Fibroblast of lung (primary cell): Measurements from ENCODE around the gene ST6GAL1. TPM values are rescaled to one million over a fixed set of nuclear protein-coding genes. Genes with fewer than 3 reads are reported as not detected.

Source experiments
- DNase-seq, 2 donors: peaks; one replicate each; pipeline versions ENCODE4 v3.0.0 to v3.0.0-alpha.2; 2010; ENCODE audit warnings: low read depth in 2 of 2
- H2AFZ ChIP-seq: 2 replicates; pipeline ENCODE4 v1.5.1; 2012; ENCODE audit warnings: low read length, control low read depth, inconsistent platforms
- H3K27ac ChIP-seq: 2 replicates; pipeline ENCODE4 v1.5.1; 2011; ENCODE audit warnings: low read length, control low read depth; ENCODE audit not compliant: insufficient read depth
- H3K27me3 ChIP-seq: 2 replicates; pipeline ENCODE4 v1.5.1; 2011; ENCODE audit warnings: mild to moderate bottlenecking, low read length; ENCODE audit not compliant: control insufficient read depth, insufficient read depth
- H3K36me3 ChIP-seq: 2 replicates; pipeline ENCODE4 v1.5.1; 2011; ENCODE audit warnings: low read length; ENCODE audit not compliant: control insufficient read depth, insufficient read depth
- H3K4me1 ChIP-seq: 2 replicates; pipeline ENCODE4 v1.5.1; 2011; ENCODE audit warnings: low read length; ENCODE audit not compliant: control insufficient read depth, insufficient read depth; ENCODE audit errors: extremely low read depth
- H3K4me2 ChIP-seq: 2 replicates; pipeline ENCODE4 v1.5.1; 2011; ENCODE audit warnings: low read length, control low read depth; ENCODE audit not compliant: insufficient read depth; ENCODE audit errors: extremely low read depth
- H3K4me3 ChIP-seq, 4 experiments: fragments of 200-600 bp in 1 of 4; sonication (generic) in 1 of 4; replicated peaks in 1 of 4; 2 replicates each; pipeline ENCODE4 v1.5.1; 2011 to 2016; ENCODE audit warnings: low read length in 4 of 4, low read depth in 3 of 4, mild to moderate bottlenecking in 3 of 4, control low read depth in 2 of 4, inconsistent platforms in 1 of 4, mixed read lengths in 1 of 4; ENCODE audit not compliant: insufficient read depth in 1 of 4; ENCODE audit errors: control extremely low read depth in 1 of 4
- H3K79me2 ChIP-seq: 2 replicates; pipeline ENCODE4 v1.5.1; 2012; ENCODE audit warnings: mild to moderate bottlenecking, low read length, inconsistent platforms; ENCODE audit not compliant: control insufficient read depth, insufficient read depth
- H3K9ac ChIP-seq: 2 replicates; pipeline ENCODE4 v1.5.1; 2011; ENCODE audit warnings: mild to moderate bottlenecking, low read length, control low read depth; ENCODE audit not compliant: insufficient read depth
- H3K9me3 ChIP-seq: 2 replicates; pipeline ENCODE4 v1.5.1; 2012; ENCODE audit warnings: low read depth, low read length; ENCODE audit not compliant: control insufficient read depth, insufficient read depth
- H4K20me1 ChIP-seq: 2 replicates; pipeline ENCODE4 v1.5.1; 2011; ENCODE audit warnings: low read length; ENCODE audit not compliant: control insufficient read depth, insufficient read depth; ENCODE audit errors: extremely low read depth
- EZH2 ChIP-seq: IDR thresholded peaks from 2 replicates; pipeline ENCODE4 v1.5.1; 2012; ENCODE audit warnings: low read length, control low read depth, mild to moderate bottlenecking; ENCODE audit errors: missing control alignments
- polyA plus RNA-seq, 2 donors: library from polyadenylated mRNA; depleted of rRNA in 1 of 2; stranded (reverse) in 1 of 2; unstranded in 1 of 2; fragments of >200 nt; gene quantifications; 2 replicates each; pipeline ENCODE4 v1.2.1, GENCODE V29; 2011 to 2012; ENCODE audit warnings: missing spikeins in 1 of 2
- total RNA-seq: library from RNA; depleted of rRNA; stranded (reverse); fragments of >200 nt; gene quantifications from 2 replicates; pipeline ENCODE4 v1.2.1, GENCODE V29; 2014
- TF ChIP-seq, protein P1 (sequence below), 2 donors: IDR thresholded peaks in 1 of 2; conservative IDR thresholded peaks in 1 of 2; 1 replicate in 1 of 2; 2 replicates in 1 of 2; pipeline ENCODE4 v1.5.1; 2011 to 2012; ENCODE audit warnings: low read length in 2 of 2, control low read depth in 1 of 2, inconsistent platforms in 1 of 2, low read depth in 1 of 2, mild to moderate bottlenecking in 1 of 2

Gene ST6GAL1
- total and polyA plus RNA-seq, 2 donors (not counting 1 experiment from before 2014, with no cell fraction given), result 0.83 to 1.00 TPM

DNA sequence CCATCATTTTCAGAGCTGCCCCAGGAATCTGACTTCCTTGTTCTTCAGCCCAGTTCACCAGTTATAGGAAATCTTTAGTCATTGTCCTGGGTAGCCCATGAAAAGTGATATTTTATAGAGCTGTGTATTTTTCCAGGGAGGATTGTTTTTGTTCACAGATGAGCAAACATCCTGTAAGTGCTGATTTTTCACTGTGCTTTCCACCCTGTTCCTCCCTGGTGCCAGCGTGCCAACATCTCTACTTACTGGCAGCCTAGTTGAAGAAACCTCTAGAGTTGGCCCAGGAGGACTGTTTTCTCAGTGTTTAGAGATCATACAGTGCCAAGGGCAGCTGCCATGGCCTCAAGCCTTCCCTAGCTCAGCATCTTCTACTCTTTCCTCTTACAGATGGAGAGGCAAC lies 41.3 kb downstream of the ST6GAL1 start:
- no peaks in the 10 kb centered on the region for H3K4me1 ChIP-seq
- no peaks in the 10 kb centered on the region for H3K79me2 ChIP-seq
- no peaks in the 10 kb centered on the region for H3K27me3 ChIP-seq
- no peak overlapping the region for H3K27ac ChIP-seq
- no peak for DNase-seq
- no peak overlapping the region for H3K9ac ChIP-seq
- H3K36me3 ChIP-seq, result no peaks in the 10 kb centered on the region
- no peak overlapping the region for H3K4me3 ChIP-seq
- no peak overlapping the region for H3K4me2 ChIP-seq
- H4K20me1 ChIP-seq, result no peaks in the 10 kb centered on the region
- no peak overlapping the region for H2AFZ ChIP-seq
- TF ChIP-seq, protein P1, sequence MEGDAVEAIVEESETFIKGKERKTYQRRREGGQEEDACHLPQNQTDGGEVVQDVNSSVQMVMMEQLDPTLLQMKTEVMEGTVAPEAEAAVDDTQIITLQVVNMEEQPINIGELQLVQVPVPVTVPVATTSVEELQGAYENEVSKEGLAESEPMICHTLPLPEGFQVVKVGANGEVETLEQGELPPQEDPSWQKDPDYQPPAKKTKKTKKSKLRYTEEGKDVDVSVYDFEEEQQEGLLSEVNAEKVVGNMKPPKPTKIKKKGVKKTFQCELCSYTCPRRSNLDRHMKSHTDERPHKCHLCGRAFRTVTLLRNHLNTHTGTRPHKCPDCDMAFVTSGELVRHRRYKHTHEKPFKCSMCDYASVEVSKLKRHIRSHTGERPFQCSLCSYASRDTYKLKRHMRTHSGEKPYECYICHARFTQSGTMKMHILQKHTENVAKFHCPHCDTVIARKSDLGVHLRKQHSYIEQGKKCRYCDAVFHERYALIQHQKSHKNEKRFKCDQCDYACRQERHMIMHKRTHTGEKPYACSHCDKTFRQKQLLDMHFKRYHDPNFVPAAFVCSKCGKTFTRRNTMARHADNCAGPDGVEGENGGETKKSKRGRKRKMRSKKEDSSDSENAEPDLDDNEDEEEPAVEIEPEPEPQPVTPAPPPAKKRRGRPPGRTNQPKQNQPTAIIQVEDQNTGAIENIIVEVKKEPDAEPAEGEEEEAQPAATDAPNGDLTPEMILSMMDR (conservative IDR thresholded peaks at IDR 0.05 in 1 of 2, IDR thresholded peaks at IDR 0.05 in 1 of 2; ENCODE audit: low read depth in 1 of 2, low read length in 2 of 2), result no peak
- TF ChIP-seq EZH2, result no peak
- H3K9me3 ChIP-seq, result no peaks in the 10 kb centered on the region

DNA sequence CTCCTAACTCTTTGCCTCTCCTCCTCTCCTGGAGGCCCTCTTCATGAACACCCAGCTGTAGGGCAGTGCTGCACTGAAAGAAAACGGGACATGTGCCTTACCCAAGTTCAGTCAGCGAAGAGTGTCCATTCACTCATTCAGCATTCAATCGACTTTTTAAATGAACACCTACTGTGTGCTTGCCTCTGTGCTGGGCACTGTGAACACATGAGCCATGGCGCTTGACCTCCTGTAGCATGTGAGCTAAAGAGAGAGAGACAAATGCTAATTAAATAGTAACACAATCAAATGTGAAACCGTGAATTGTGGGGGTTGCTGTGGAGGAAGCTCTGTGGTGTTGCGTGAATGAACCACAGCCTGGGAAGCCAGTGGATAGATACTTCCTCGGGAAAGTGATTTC lies 43.4 kb downstream of the ST6GAL1 start:
- no peaks in the 10 kb centered on the region for H3K36me3 ChIP-seq
- no peak overlapping the region for H2AFZ ChIP-seq
- H3K27ac ChIP-seq, result no peak overlapping the region
- no peaks in the 10 kb centered on the region for H4K20me1 ChIP-seq
- no peaks in the 10 kb centered on the region for H3K27me3 ChIP-seq
- H3K4me3 ChIP-seq, result no peak overlapping the region
- TF ChIP-seq, protein P1 (conservative IDR thresholded peaks at IDR 0.05 in 1 of 2, IDR thresholded peaks at IDR 0.05 in 1 of 2; ENCODE audit: low read depth in 1 of 2, low read length in 2 of 2), result no peak
- no peak for TF ChIP-seq EZH2
- H3K9me3 ChIP-seq, result no peaks in the 10 kb centered on the region
- no peaks in the 10 kb centered on the region for H3K4me1 ChIP-seq
- H3K4me2 ChIP-seq, result no peak overlapping the region
- DNase-seq, result no peak
- H3K79me2 ChIP-seq, result no peaks in the 10 kb centered on the region
- H3K9ac ChIP-seq, result no peak overlapping the region

DNA sequence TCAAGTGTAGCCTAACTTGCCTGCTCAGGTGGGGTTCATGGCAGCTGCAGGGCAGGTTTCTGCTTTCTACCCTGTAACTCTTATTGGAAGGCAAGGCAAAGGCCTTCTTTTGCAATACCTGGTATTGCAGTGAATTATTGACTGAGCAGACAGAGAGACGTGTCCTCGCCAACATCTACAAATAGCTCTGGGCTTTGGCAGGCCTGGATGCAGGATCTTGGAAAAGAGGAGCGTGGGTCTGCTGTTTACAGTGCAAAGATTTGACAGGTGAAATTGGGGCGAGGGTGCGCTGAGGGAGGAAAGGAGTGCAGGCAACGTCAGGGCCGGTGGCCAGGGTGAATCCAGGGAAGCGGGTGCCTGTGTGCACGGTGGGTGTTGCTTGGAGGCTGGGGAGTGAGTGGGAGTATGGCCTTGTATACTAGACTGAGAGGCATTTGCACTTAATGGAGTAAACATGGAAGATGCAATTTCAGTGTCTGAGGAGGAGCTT lies 44.5 kb downstream of the ST6GAL1 start:
- no peak for DNase-seq
- H3K4me2 ChIP-seq, result no peak overlapping the region
- H3K27ac ChIP-seq, result no peak overlapping the region
- H3K4me1 ChIP-seq, result no peaks in the 10 kb centered on the region
- H3K79me2 ChIP-seq, result no peaks in the 10 kb centered on the region
- no peaks in the 10 kb centered on the region for H3K9me3 ChIP-seq
- no peaks in the 10 kb centered on the region for H4K20me1 ChIP-seq
- H3K36me3 ChIP-seq, result no peaks in the 10 kb centered on the region
- no peaks in the 10 kb centered on the region for H3K27me3 ChIP-seq
- no peak overlapping the region for H2AFZ ChIP-seq
- H3K9ac ChIP-seq, result no peak overlapping the region
- no peak for TF ChIP-seq EZH2
- TF ChIP-seq, protein P1 (conservative IDR thresholded peaks at IDR 0.05 in 1 of 2, IDR thresholded peaks at IDR 0.05 in 1 of 2; ENCODE audit: low read depth in 1 of 2, low read length in 2 of 2), result no peak
- no peak overlapping the region for H3K4me3 ChIP-seq
